NCI-H82 (cell line): ENCODE measurements around the gene PLAAT2.

Experiments used
- DNase-seq: peaks from one replicate; lab custom pipeline; 2025; lab: John Stamatoyannopoulos, UW

Gene PLAAT2

GRCh38 chr11:63518548-63518947 is 44.6 kb downstream of the PLAAT2 start:
- DNase-seq: no peak

DNA sequence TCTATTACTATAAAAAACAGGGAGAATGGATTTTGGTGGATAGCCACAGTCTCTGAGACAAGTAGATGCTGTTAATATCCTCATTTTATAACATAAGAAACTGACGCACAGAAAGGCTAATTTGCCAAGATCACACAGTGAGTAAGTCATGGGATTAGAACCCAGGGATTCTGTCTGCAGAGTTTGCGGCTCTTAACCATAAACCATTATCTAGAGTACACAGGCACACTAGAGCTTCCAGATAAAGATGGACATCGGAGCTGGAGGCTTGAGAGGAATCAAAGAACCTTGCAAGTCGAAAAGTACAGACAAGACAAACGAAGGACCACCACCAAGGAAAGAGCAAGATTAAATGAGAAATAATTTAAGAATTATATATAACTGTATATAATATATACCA is 46.0 kb downstream of the PLAAT2 start:
- DNase-seq: no peak

- DNase-seq: no peak
Observed at GRCh38 chr11:63516109-63516508, 47.1 kb downstream of the PLAAT2 start.

DNA sequence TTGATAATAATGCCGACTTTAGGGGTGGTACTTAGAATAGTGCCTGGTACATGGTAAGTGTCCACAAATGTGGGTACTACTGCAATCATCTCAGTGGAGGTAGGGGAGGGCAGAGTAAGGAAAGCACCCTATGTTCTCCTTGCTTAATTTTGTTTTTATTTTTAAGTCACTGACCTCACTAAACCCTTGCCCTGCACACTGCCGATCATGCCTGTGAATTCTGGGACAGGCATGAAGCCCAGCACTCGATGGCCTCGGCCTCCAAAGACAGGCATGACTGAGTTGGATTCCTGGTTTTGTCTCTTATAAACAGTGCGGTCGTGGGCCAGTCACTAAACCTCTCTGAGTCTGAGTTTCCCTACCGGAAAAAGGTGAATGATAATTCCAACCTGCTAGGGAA is 50.4 kb downstream of the PLAAT2 start:
- no peak for DNase-seq

DNA sequence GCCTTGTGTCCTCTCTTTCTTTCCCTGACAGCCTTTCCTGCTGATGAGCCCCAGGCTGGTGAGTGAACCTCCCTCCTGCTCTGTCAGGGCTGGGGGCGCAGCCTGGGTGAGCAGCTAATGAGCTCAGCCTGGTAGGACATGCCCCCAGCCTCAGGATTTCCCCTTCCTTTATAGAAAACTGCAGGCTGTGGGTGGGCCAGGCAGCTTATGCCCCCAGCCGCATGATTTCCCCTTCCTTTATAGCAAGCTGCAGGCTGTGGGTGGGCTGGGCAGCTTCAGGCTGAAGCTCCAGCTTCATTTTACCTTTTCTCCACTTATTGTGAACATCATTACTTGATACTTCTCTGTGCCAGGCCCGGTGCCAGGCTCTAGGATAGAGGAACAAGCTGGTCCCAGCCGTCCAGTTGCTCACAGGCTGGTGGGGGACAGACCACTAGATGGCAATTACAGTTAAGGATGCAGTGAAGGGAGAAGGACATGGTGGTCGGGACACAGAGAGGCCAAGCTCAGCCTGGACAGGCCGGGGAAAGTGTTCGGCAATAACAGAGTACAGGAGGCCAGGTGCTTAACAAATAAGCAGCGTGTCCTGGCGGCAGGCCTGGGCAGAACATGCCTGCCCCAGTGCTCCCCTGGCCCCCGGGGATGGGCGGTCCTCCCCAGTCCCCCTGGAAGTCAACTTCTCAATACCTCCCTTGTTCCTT is 52.0 kb downstream of the PLAAT2 start:
- DNase-seq: no peak

- DNase-seq: no peak
Observed at GRCh38 chr11:63510360-63511047, 52.7 kb downstream of the PLAAT2 start.

DNA sequence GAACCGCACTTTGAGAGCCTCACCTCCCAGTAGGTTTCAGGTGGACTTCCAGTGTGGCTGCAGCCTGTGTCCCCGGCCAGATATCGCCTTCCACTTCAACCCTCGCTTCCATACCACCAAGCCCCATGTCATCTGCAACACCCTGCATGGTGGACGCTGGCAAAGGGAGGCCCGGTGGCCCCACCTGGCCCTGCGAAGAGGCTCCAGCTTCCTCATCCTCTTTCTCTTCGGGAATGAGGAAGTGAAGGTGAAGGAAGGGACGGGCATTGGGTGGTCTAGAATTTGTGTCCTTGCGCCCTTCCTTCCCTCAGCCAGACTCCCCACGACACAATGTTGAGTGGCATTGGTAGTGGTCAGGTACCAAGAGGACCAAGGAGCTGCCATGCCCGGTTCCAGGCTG is 54.4 kb downstream of the PLAAT2 start:
- no peak for DNase-seq

DNA sequence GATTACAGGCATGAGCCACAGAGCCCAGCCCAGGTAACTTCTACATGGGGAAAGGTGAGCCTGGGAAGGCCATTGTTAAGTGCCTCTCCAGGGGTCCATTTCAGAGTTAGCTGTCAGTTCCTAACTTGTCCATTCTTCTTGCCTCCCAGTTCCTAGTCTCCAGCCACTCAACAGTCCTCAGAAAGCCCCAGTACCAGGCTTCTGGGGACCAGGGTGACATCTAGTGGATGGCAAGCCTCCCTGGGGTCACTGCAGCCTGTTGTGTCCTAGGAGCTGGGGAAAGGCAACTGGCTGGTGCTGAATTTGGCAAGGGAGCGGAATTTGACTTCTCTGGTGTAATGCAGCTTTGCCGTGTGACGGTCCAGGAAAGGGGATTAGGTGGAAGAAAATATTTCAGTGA is 55.2 kb downstream of the PLAAT2 start:
- DNase-seq: peak; percentile 32

DNA sequence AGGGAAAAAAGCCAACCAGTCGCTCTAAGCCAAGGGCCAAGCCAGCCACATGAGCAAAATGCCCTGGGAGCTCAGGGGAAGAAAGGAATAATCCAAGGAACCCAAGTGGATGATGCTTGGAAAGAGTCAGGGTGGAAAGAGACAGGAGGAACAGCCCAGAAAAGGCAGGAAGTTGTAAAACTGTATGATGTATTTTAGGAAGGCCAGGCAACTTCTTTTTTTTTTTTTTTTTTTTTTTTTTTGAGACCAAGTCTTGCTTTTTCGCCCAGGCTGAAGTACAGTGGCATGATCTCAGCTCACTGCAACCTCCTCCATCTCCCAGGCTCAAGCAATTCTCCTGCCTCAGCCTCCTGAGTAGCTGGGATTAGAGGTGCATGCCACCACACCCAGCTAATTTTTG is 55.7 kb downstream of the PLAAT2 start:
- no peak for DNase-seq

DNA sequence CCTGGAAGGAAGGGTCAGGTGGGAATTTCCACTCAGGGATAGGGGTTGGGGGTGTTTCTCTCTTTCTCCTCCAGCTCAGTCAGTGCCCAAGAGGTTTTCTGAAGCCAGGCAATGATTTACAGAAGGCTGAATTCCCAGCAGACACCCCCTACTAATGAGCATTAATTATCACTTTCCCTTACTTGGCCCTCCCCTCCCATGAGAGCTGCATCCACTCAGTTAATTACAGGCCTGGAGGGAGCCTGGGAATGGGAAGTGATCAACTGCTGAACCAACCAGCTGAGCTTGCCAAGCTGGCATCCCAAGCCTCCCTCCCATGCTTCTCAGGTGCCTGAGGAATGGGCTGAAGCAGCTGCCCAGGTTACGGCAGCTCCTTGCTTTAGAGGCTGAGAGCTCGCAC is 56.3 kb downstream of the PLAAT2 start:
- DNase-seq: no peak

GRCh38 chr11:63505857-63506528 is 57.2 kb downstream of the PLAAT2 start, which contains the start of gene LGALS12:
Gene LGALS12, plus strand, starts transcription at chr11:63506084. Its CDS starts 375 bp downstream, at chr11:63506459.
- no peak for DNase-seq

DNA sequence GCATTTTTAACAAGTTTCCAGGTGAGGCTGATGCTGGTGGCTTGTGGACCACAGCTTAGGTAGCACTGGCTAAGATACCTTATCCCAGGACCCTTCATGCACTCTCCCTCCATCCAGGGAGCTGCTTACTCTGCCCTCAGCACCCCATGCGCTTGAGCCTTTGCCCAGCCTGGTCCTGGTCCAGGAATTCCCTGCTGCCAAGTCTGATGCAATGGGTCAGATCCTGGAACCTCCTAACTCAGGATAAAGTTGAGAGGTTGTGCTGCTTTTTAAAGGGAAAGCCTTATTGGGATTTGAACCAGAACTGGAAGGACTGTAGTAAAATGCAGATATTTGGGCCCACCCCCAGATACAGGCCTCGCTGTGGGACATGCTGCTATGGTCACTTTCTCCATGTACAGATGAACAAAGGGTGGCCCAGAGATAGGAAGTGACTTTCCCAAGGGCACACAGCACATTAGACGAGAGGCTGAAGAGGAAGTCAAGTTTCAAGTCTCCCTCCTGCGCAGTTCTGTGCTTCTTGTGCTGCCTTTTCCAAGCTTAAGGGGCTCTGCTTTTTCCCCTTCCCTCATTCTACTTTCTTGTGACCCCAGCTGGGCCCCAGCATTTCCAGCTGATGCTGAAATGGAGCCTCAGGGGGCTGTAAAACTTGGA is 58.1 kb downstream of the PLAAT2 start:
- no peak for DNase-seq

DNA sequence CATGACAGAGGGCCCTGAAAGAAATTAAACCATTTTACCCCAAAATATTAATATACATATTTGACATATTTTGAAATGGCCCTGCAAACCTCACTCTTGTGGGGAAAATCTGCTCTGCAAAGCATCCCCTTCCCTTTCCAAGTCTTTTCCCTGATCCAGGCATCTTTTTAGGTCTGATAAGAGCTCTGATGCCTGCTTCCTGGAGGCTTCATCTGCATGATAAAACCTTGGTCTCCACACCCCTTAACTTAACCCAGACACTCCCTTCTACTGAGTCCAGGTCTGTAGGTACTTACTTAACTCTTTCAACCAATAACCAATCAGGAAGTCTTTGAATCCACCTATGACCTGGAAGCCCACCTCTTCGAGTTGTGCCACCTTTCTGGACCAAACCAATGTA is 59.1 kb downstream of the PLAAT2 start:
- DNase-seq: no peak

GRCh38 chr11:63503492-63503891 is 59.7 kb downstream of the PLAAT2 start:
- DNase-seq: no peak
